HG03159 (cell line): ENCODE results near the gene CHMP5.

Source experiments
- ATAC-seq: cut with Tn5 transposase; IDR thresholded peaks from one replicate; pipeline ENCODE4 v1.9.1; 2021; ENCODE audit warnings: mild to moderate bottlenecking, moderate library complexity; ENCODE audit not compliant: unreplicated experiment

Gene CHMP5

GRCh38 chr9:33273266-33273971 is 8.6 kb downstream of the CHMP5 start:
- ATAC-seq, result no peak

- no peak for ATAC-seq
Measured at GRCh38 chr9:33273972-33274328, 9.1 kb downstream of the CHMP5 start.

GRCh38 chr9:33277484-33277883 is 12.6 kb downstream of the CHMP5 start:
- no peak for ATAC-seq

- no peak for ATAC-seq
Measured at GRCh38 chr9:33285502-33285901, 20.7 kb downstream of the CHMP5 start.

DNA sequence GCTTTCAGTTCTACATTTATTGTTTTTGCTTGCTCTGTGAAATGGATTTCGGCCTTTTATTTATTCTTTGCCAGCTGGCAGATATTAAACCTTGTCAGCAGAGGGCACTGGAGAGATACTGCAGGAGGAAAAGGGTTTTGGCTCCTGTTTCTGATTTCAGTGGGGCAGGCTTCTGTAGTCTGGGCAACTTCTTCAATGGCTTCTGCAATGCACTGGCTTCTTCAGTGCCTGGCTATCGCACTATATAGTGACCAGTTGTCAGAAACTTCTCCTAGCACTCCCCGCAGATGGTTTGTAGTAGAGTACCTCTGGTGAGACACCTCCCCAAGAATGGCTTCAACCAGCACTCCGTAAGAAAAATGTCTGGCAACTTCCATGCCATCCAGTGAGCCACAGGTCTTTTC is 22.2 kb downstream of the CHMP5 start:
- no peak for ATAC-seq

- no peak for ATAC-seq
Measured at GRCh38 chr9:33288235-33288634, 23.4 kb downstream of the CHMP5 start.

DNA sequence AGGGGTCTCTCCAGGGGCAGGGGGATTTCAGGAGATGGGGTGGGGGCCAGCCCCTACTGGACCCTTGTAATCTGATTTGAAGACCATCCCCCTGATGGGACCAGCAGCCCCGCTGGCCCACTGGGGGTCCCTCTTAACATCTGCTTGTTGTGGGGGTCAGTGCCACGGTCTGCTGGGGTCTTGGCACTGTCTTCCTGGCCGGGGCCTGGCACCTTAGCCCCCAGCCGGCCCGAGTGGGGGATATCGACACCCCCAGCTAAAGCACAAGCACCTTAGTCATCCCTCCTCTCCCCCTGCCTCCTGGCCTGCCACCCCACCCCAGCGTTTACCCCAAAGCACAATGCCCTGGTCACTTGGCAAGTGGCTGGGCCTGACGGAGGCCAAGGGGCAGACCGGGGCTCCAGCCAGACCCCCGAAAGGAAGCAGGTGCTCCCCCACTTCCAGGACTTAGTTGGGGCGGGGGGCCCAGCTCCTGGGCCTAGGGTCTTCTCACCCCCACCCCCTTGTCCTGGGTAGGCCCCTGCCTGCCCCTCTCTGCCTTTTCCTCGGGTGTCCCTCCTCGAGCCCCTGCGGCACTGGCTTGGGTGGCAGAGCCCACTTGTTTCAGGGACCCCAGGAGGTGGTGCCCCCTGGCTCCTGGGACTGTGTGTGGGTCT is 24.1 kb downstream of the CHMP5 start:
- no peak for ATAC-seq

DNA sequence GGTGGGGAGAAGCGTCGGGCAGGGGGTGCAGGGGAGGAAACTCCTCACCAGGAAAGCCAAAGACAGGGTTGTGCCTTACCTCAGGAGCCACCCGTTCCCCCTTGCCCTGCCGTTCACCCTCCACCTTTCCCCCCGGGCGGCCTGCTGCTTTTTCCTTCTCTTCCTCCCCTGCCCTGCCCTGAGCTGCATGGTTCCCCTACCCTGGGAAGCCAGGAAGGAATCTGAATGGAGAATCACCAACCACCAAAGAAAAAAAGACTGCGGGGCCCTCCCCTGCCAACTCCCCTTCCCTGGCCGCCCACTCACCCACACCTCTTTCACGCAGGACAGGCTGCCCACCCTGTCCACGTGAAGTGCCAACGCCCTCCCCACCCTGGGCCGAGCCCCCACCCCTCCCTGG is 24.6 kb downstream of the CHMP5 start:
- no peak for ATAC-seq

GRCh38 chr9:33289936-33290246 is 25.0 kb downstream of the CHMP5 start:
- ATAC-seq, result no peak

- ATAC-seq, result peak; percentile 88
Measured at GRCh38 chr9:33290247-33291030, 25.6 kb downstream of the CHMP5 start, which contains the start of gene NFX1. TSS of gene NFX1 (plus strand) at chr9:33290516. CDS start at chr9:33290573, 57 bp downstream.

GRCh38 chr9:33291031-33291397 is 26.2 kb downstream of the CHMP5 start:
- peak; percentile 0 for ATAC-seq

DNA sequence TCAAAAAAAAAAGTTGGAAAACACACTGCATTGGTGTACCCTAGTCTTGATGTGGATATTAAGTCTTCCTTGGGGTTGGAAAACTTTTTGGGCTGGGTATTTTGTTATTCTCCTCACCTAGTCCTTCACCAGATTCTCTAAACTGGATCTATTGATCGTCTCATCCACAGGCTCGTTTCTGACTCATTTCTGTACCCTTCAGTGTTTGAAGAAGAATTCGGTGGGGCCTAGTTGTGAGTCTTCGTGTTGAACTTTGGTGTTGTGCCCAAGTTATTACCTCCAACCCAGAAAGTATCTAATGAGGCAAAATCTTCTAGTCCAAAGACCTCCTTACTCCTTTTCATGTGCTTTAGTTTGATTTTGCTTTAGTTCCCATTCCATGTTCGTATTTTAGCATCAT is 27.1 kb downstream of the CHMP5 start:
- ATAC-seq, result no peak

DNA sequence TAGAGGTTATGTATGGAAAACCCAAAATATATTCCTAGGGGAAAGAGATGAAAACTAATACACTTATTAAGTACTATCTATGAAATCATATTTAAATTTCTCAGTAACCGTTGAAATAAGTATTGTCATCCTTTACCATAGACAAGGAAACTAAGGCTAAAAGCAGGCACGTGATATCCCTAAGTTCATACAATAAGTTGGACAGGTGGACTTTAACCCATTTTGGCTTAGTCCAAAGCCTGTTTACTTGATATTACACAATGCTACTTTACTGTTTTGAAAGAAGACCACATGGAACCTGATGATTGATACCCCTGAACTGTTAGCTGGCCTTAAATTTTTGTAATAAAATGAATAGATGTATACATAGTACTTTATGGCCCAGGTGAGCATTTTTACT is 28.9 kb downstream of the CHMP5 start:
- no peak for ATAC-seq

GRCh38 chr9:33294670-33295432 is 30.0 kb downstream of the CHMP5 start:
- no peak for ATAC-seq

DNA sequence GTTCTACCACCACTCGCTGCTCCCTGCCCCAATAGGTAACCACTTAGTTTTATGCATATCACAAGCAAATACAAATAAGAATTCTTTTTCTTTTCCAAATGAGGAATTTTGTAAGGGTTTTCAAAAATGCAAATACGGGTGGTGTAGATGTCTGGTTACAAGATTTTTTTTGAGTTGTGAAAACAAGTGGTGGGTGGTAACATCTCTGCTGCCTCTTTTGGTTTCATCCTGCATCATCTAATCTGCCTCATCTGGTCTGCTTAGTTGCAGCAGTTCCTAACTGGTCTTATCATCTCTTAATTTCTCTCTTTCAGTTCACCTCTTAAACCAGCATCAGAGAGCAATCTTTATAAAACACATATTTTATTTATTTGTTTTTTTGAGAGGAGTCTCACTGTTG is 30.7 kb downstream of the CHMP5 start:
- peak; percentile 48 for ATAC-seq

GRCh38 chr9:33297432-33297831 is 32.6 kb downstream of the CHMP5 start:
- peak; percentile 90 for ATAC-seq

DNA sequence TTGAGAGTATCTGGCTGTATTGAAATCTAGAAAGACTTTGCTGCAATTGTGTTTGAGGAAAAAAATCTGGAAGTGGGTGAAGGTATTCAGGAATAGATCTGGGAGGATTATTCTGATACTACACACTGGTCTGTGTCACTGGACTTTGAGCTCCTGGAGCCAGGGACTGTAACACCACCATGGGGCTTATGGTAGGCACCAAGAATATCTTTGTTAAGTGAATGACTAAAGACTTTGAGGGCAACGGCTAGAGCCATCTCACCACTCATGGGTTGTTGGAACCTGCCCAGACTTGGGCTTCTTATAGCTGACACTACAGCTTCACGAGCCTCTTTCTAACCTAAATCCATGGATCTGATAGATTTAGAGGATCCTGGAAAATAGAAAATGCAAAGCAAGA is 35.7 kb downstream of the CHMP5 start:
- ATAC-seq, result no peak

- ATAC-seq, result no peak
Measured at GRCh38 chr9:33304362-33304761, 39.5 kb downstream of the CHMP5 start.

DNA sequence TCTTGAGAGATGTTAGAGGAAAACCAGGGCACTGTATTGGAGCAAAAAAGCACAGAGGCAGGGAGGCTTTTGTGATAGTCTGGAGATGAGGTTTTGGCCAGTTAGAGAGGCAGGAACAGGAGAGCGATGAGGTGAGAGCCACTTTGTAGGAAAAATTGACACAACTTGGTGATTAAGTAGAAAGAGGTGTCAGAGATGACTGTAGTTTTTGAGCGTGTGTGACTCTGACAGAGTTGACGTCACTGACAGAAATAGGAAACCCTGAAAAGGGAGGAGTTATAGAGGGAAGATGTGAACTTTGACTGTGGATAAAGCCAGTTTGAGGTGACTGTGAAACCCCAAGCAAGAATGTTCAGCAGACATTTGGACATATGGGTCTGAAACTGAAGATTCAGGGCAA is 41.2 kb downstream of the CHMP5 start:
- ATAC-seq, result no peak

- ATAC-seq, result no peak
Measured at GRCh38 chr9:33307067-33307466, 42.2 kb downstream of the CHMP5 start.

GRCh38 chr9:33309903-33310302 is 45.1 kb downstream of the CHMP5 start:
- ATAC-seq, result no peak
